Suppressor macrophage (primary cell): Measurements from ENCODE around the gene SCTR.
A peak's percentile ranks its signal among the peaks of the same experiment; 100 is the strongest.

Source experiments
- DNase-seq, 4 experiments: peaks; one replicate each; pipeline ENCODE4 v3.0.0-alpha.2; 2020 to 2022

SCTR gene

GRCh38 chr2:119486886-119487285 is 37.4 kb downstream of the SCTR start:
- no peak for DNase-seq

GRCh38 chr2:119486196-119486827 is 38.0 kb downstream of the SCTR start:
- DNase-seq: no peak

DNA sequence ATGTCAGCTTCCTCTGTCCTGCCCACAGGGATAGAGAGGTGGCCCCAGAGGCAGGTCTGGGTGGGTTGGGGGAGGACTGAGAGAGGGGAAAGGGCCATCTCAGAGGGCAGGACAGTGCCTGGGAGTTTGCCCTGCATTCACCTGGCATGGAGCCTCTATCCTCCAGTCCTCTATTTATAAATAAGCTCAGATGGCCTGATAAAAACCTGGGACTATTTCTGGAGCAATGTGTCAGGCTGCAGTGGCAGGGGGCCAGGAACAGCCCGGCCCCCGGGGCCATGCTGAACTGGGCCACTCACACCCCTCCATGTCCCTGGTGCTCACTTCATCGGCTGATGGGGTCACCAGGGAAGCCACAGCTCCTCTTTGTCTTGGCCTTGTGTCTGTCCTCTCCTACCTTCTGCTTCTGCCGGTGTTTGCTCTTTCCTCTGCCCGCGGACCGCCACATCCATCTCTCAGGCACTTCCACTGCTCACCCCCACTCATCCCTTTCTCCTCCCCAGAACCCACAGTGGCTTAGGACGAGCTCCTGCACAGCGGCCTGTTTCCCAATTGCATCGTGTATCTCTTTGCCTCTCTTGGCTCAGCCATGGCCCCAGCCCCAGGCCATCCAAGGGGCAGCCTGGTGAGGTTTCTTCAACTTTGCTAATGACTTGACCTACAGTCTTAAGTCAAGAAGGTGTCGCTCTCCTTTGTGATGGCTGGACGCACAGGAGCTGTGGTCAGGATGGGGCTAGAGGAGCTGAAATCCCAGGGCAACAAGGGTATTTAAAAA is 38.8 kb downstream of the SCTR start:
- DNase-seq: no peak

DNA sequence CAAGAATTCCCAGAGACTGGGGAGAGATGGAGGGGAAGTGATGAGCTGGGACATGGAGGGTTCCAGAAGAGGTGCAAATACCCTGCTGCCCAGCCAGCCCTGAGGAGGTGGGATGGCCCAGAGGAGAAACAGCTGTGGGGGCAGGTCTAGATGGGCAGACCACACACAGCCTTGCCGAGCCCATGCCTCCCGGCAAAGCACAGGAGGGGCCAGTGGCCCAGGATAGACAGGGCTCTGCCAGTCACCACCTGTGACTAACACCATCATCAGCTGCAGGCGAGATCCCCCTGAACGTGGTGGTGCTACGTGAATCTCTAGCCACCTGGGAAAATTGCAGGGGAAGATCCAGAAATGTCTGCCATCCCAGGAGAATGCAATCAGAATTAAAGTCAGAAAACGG is 39.4 kb downstream of the SCTR start:
- DNase-seq: no peak

GRCh38 chr2:119483896-119484718 is 40.2 kb downstream of the SCTR start:
- no peak for DNase-seq

DNA sequence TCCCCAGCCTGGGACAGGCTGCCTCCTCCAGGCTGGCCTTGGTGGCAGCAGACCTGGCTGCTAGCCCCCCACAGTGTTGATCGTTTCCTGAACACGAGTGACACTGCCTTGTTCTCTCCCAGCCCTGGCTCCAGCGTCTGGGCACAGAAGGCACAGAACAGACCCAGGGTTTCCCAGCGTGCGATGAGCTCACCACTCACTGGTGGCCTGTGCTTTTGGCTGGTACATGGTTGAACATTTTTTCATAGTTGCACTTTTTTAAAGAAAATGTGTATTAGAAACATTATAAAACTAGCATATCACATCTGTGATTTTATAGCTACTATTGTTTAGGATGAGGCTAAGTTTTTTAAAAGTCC is 40.9 kb downstream of the SCTR start:
- DNase-seq: no peak

GRCh38 chr2:119482481-119483394 is 41.5 kb downstream of the SCTR start:
- peak; percentile 60 to 82 (median 80) for DNase-seq

DNA sequence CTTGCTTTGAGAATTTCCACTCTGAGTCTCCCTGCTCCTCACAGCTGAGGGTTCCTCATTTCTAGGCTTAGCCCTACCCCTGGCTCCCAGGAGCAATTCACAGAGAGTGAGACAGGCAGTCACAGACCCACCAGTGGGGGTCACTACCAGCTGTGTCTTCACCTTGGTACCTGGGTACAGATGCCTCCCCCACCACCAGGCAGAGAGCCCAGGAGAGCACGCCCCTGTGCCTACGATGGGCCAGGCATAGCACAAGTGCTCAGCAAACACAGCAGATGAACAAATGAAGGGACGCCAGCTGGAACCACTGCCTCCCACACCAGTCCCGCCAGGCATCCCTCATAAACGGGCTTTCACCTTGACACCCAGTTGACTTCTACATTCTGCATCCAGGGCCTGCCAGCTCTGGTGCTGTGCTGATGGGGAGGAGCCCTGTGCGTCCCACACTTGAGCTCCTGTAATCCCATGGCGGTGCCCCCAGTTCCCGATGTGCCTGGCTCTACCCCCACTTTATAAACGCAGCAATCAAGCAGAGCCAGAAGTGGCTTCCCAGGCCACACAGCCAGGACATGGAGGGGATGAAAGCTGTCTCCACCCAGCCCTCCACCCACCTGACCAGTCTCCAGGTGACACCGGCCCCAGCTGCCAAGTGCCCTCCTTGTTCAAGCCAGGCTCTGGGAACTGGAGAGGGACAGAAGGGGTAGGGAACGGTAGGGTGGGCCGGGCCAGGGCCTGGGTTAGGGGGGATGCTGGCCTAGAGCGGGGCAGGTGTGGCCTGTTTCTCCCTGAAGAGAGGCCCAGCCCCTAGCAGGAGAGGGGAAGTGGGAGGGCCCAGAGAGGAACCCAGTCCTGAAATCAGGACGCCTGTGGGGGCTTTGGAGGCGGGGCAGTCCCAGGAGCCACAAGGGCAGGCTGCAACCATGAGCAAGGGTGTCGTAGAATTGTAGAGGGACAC is 42.5 kb downstream of the SCTR start:
- no peak for DNase-seq

GRCh38 chr2:119480718-119481142 is 43.6 kb downstream of the SCTR start:
- DNase-seq: no peak

GRCh38 chr2:119480184-119480583 is 44.1 kb downstream of the SCTR start:
- no peak for DNase-seq

GRCh38 chr2:119478978-119479295 is 45.3 kb downstream of the SCTR start:
- DNase-seq: no peak

GRCh38 chr2:119478188-119478977 is 45.9 kb downstream of the SCTR start:
- no peak for DNase-seq

GRCh38 chr2:119477113-119477505 is 47.2 kb downstream of the SCTR start:
- DNase-seq: no peak

DNA sequence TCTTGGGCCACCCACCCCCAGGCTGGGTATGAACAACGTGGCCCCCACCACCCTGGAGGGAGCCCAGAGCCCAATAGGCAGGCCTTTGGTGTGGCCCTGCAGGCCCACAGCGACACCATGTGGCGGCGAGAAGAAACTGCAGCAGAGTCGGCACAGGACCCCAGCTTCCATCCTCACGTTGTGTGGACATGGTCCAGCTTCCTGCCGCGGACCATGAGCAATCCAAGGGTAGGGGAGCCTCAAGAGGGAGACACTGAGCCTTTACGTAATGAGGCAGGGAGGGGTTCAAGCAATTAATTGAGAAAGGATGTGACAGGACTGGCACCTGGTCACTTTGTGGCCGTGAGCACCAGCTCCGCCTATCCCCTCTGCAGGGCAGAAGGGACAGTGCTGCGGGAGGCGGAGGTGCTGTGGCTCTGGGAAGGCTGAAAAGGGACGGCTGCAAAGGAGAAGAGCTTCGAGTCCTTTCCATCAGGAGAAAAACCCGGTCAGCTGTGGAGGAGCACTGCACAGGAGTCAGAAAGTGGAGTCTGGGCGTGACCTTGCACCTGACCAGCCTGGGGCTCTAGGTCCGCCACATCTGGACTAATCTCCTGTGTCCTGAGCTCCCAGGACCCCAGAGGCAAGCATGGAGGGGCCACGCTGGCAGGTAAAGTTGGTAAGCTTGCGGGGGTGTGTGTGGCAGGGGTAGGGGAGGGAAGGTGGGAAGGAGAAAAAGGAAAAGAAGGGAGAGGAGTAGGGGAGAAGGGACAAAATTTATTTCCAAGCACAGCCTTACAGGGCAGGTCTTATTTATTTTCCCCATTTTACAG is 47.8 kb downstream of the SCTR start:
- DNase-seq: peak; percentile 64 to 79 (median 72)

DNA sequence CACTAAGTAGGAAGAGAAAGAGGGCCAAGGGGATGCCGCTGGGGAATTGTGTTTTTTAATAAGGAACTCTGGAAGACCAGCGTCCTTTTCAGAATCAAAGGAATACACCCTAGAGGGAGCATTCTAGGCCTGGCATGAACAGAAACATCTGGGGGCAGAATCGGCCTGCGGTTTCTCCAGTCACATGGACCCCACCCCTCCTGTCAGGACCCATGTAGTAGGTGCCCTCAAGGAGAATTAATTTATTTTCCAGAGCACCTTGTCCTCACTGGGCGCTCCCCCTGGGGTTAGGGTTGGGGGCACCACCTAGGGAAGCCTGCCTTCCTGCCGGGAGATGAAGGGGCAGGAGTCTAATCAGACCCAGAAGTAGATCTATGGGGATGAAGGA is 48.4 kb downstream of the SCTR start:
- no peak for DNase-seq

DNA sequence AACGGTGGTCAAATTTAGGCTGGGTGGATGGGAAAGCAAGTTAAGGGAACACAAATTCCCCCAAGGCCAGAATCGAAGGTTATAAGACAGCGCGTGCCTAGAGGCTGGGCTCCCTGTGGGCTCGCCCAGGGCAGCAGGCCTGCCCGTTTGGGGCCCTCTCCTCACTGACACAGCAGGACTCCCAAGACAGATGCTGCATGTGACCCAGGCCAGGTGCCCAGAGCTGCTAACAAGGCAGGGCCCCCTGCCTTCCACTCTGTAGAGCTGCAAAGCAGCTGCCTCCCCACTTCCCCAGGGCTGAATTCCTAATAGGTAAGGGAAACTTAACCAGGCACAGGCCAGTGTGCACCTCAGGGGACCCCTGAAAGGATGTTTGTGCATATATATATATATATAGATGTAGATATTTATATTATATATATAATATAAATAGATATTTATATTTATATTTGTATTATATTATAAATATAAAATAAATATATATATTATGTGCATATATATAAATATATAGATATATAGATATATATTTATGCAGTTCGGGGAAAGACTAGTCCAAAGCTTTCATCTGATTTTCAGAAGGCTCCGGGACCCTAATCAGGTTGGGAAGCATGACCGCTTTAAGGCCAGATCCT is 48.9 kb downstream of the SCTR start:
- no peak for DNase-seq

DNA sequence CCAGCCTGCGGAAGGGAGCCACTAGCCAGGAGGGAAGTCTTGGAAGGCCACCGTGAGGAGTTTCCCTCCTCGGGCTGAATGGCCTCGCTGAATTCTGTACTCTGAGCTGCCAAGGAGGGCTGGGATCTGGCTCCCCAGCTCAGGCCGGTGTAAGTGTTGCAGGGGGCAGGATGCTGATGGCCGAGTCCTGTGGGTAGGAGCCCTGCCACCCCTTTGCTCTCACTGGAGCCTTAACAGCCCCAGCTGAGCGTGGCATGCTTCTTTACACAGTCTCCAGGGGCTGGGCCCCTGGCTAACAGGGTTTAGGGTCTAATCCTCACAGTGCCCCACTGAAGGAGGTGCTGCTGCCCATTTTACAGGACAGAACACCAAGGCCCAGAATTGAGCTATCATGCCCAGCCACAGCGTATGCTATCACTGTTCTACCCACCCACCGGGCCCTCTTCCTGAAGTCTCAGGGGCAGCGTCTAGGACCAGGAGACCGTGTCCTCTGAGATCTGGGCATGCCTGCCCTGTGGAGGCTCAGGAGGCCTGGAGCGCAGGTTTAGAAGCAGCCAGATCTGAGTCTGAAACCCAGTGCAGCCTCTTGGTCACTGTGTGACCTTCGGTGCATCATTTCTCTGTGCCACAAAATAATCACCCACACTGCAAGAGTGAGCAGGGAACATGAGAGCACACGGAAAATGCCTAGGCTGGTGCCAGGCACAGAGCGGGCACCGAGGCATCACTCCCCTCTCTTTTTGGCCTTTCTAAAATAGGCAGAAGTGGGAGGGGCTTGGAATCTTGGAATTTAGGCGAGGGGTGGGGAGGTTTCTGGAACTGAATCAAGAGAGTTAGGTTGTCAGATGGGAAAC is 49.7 kb downstream of the SCTR start:
- no peak for DNase-seq
